PC-9 (cell line): Measurements from ENCODE around the gene ZFPL1. TPM values are rescaled to one million over a fixed set of nuclear protein-coding genes. Genes with fewer than 3 reads are reported as not detected.

Source experiments
- BruUV-seq: library from RNA; stranded (reverse); fragments of 400-500 nt; replicated peaks from 2 replicates; lab custom pipeline; 2021; lab: Mats Ljungman, UMichigan
- CTCF ChIA-PET: fragments of 300-600 bp; sonication (Branson Sonifier 250); formaldehyde crosslinking; loops from one replicate; lab custom pipeline; 2022; ENCODE audit warnings: antibody characterized with exemption; lab: Charles Lee
- POLR2A ChIA-PET: fragments of 300-600 bp; sonication (Branson Sonifier 250); formaldehyde crosslinking; loops from one replicate; lab custom pipeline; 2022; ENCODE audit warnings: antibody characterized with exemption; ENCODE audit not compliant: unreplicated experiment; lab: Charles Lee
- DNase-seq, 2 experiments: peaks; one replicate each; pipeline versions ENCODE4 v3.0.0 to v3.0.0-alpha.2; 2015 to 2022; ENCODE audit warnings: mixed read lengths in 1 of 2
- H2AFZ ChIP-seq: fragments of 200-600 bp; sonication (generic); 2 replicates; pipeline ENCODE4 v1.8.1; 2017; ENCODE audit warnings: antibody characterized with exemption
- H3F3A ChIP-seq: fragments of 200-600 bp; sonication (generic); 2 replicates; pipeline ENCODE4 v1.8.1; 2017; ENCODE audit warnings: antibody characterized with exemption, mild to moderate bottlenecking, low read depth; ENCODE audit not compliant: insufficient read depth
- H3K27ac ChIP-seq: fragments of 200-600 bp; sonication (generic); 2 replicates; pipeline ENCODE4 v1.6.1; 2016; ENCODE audit warnings: mixed run types
- H3K27me3 ChIP-seq: fragments of 200-600 bp; sonication (generic); 2 replicates; pipeline ENCODE4 v1.6.1; 2016; ENCODE audit warnings: low read depth, mixed run types; ENCODE audit not compliant: insufficient read depth
- H3K36me3 ChIP-seq: fragments of 200-600 bp; sonication (generic); 2 replicates; pipeline ENCODE4 v1.6.1; 2016; ENCODE audit warnings: low read depth, mixed run types
- H3K4me1 ChIP-seq: fragments of 200-600 bp; sonication (generic); replicated peaks from 2 replicates; pipeline ENCODE4 v1.6.1; 2016; ENCODE audit warnings: mixed run types; ENCODE audit not compliant: insufficient read depth
- H3K4me2 ChIP-seq: fragments of 200-600 bp; sonication (generic); 2 replicates; pipeline ENCODE4 v1.6.1; 2017; ENCODE audit warnings: mixed run types
- H3K4me3 ChIP-seq: fragments of 200-600 bp; sonication (generic); 2 replicates; pipeline ENCODE4 v1.6.1; 2016; ENCODE audit warnings: mixed run types
- H3K79me2 ChIP-seq: fragments of 200-600 bp; sonication (generic); 2 replicates; pipeline ENCODE4 v1.6.1; 2017; ENCODE audit warnings: low read depth, mixed run types
- H3K9me2 ChIP-seq: fragments of 200-600 bp; sonication (generic); 2 replicates; pipeline ENCODE4 v1.8.1; 2017; ENCODE audit warnings: mild to moderate bottlenecking; ENCODE audit not compliant: insufficient read depth
- H3K9me3 ChIP-seq: fragments of 200-600 bp; sonication (generic); 2 replicates; pipeline ENCODE4 v1.8.1; 2016; ENCODE audit warnings: low read depth; ENCODE audit not compliant: insufficient read depth
- H4K20me1 ChIP-seq: fragments of 200-600 bp; sonication (generic); 2 replicates; pipeline ENCODE4 v1.8.1; 2017; ENCODE audit not compliant: insufficient read depth
- EZH2 ChIP-seq: fragments of 200-600 bp; sonication (generic); IDR thresholded peaks from 2 replicates; pipeline ENCODE4 v1.8.0; 2017; ENCODE audit warnings: antibody characterized with exemption, low read depth
- intact Hi-C: fragments of 100-400 bp; cut with micrococcal nuclease; formaldehyde crosslinking; loops from one replicate; pipeline ENCODE4 v1.10.0; 2022; ENCODE audit not compliant: unreplicated experiment
- total RNA-seq: library from RNA; stranded (reverse); gene quantifications from 2 replicates; pipeline ENCODE4 v1.2.3, GENCODE V29; 2021
- TF ChIP-seq, protein P1 (sequence below): fragments of 200-600 bp; sonication (generic); conservative IDR thresholded peaks from 2 replicates; pipeline ENCODE4 v1.6.1; 2017; ENCODE audit warnings: mixed run types, antibody characterized with exemption, mild to moderate bottlenecking, moderate library complexity

The ZFPL1 gene
- total RNA-seq, 1 experiment from 2014 or later: 68.2 TPM

DNA sequence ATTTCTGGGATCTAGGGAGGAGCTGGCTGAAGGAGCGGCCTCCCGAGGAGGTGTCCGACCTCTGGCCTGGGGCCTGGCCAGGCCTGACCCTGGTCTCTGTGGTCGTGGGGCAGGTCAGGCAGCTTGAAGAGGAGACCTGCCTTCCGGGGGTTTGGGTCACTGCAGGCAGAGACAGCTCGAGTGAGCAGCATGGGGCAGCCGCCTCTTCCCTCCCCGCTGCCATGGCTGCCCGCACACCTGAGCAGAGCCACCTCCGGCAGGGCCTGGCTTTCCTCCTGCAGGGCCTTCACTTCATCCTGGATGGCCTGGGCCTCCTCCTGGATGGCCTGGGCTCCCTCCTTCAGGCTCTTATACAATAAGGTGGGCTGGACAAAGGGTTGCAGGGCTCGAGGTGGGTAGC is 17.7 kb upstream of the ZFPL1 start:
- intact Hi-C loops: no loop called here
- peak in 1 of 2 experiments; percentile 0 for DNase-seq
- ChIA-PET CTCF (no interaction called here), POLR2A (no interaction called here)
- Histone ChIP-seq H3F3A (no peaks in the 10 kb centered on the region), H2AFZ (no peak overlapping the region), H3K4me2 (no peak overlapping the region), H3K36me3 (no peaks in the 10 kb centered on the region), H3K27ac (no peak overlapping the region), H3K27me3 (no peaks in the 10 kb centered on the region), H3K4me3 (no peak overlapping the region), H3K79me2 (no peaks in the 10 kb centered on the region), H3K4me1 (no peaks in the 10 kb centered on the region), H3K9me2 (no peaks in the 10 kb centered on the region), H3K9me3 (no peaks in the 10 kb centered on the region), H4K20me1 (no peaks in the 10 kb centered on the region)
- BruUV-seq: no TSS peak
- TF ChIP-seq, protein P1, sequence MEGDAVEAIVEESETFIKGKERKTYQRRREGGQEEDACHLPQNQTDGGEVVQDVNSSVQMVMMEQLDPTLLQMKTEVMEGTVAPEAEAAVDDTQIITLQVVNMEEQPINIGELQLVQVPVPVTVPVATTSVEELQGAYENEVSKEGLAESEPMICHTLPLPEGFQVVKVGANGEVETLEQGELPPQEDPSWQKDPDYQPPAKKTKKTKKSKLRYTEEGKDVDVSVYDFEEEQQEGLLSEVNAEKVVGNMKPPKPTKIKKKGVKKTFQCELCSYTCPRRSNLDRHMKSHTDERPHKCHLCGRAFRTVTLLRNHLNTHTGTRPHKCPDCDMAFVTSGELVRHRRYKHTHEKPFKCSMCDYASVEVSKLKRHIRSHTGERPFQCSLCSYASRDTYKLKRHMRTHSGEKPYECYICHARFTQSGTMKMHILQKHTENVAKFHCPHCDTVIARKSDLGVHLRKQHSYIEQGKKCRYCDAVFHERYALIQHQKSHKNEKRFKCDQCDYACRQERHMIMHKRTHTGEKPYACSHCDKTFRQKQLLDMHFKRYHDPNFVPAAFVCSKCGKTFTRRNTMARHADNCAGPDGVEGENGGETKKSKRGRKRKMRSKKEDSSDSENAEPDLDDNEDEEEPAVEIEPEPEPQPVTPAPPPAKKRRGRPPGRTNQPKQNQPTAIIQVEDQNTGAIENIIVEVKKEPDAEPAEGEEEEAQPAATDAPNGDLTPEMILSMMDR: no peak
- TF ChIP-seq EZH2: no peak

DNA sequence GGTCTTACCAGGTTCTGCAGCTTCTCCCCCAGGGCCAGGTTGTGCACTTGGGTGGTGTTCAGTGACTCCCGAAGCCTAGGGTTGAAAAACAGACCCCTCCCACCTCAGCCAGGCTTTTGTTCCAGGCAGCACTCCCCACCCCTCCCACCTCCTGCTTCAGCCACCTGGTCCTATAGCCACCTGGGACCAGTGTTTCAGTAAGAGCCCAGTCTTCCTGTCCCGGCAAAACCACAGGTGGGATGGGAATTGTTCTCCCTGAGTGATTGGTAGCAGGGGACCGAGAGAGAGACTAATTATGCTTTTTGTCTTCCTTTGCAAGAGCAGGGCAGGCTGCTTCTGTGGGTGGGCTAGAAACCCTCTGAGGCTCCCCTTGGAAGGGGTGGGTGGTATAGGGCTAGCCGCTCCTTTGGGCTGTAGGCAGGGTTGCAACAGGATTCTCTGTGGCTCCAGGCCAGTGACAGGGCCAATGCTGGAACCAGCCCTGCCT is 17.2 kb upstream of the ZFPL1 start:
- no TSS peak for BruUV-seq
- no peaks in the 10 kb centered on the region for H3K9me2 ChIP-seq
- ChIA-PET CTCF (no interaction called here), POLR2A (interaction anchor here (0.6 kb wide), 1 partner anchor 11 kb away, joined by 5 read pairs; no protein-coding TSS in a partner anchor)
- no peak overlapping the region for H2AFZ ChIP-seq
- H3K4me3 ChIP-seq: no peak overlapping the region
- no peaks in the 10 kb centered on the region for H4K20me1 ChIP-seq
- no peak for DNase-seq
- no peaks in the 10 kb centered on the region for H3K79me2 ChIP-seq
- no peak overlapping the region for H3K4me2 ChIP-seq
- H3K4me1 ChIP-seq: no peaks in the 10 kb centered on the region
- TF ChIP-seq, protein P1: no peak
- TF ChIP-seq EZH2: no peak
- H3K27me3 ChIP-seq: no peaks in the 10 kb centered on the region
- H3K27ac ChIP-seq: no peak overlapping the region
- no peaks in the 10 kb centered on the region for H3K36me3 ChIP-seq
- no peaks in the 10 kb centered on the region for H3F3A ChIP-seq
- intact Hi-C loops: no loop called here
- H3K9me3 ChIP-seq: no peaks in the 10 kb centered on the region

DNA sequence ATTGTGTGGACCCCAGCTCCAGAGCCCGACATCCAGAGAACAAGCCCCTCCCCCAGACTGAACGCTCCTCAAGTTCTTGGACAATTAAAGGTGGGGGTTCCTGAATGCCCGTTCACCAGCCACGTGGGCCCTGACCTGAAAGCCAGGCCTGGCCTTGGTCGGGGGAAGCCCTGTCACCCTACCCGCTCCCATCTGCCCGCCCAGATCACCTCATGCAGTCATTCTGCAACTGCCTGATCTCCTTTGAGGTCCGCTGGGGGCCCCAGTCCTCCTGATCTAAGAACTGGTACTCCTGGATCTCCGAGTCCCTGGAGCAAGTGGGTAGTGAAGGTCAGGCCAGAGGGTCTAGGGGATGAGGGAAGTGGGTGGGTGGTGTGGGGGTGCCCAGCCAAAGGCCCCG is 16.6 kb upstream of the ZFPL1 start:
- intact Hi-C loops: no loop called here
- BruUV-seq: no TSS peak
- no peaks in the 10 kb centered on the region for H3K9me3 ChIP-seq
- no peak overlapping the region for H3K27ac ChIP-seq
- no peak overlapping the region for H3K4me3 ChIP-seq
- H3K79me2 ChIP-seq: no peaks in the 10 kb centered on the region
- H3K4me1 ChIP-seq: no peaks in the 10 kb centered on the region
- H4K20me1 ChIP-seq: no peaks in the 10 kb centered on the region
- H3K4me2 ChIP-seq: no peak overlapping the region
- H3K27me3 ChIP-seq: no peaks in the 10 kb centered on the region
- CTCF ChIA-PET: no interaction called here
- no peak overlapping the region for H2AFZ ChIP-seq
- H3K36me3 ChIP-seq: no peaks in the 10 kb centered on the region
- H3K9me2 ChIP-seq: no peaks in the 10 kb centered on the region
- TF ChIP-seq EZH2: no peak
- TF ChIP-seq, protein P1: no peak
- no peak for DNase-seq
- no peaks in the 10 kb centered on the region for H3F3A ChIP-seq
- POLR2A ChIA-PET: no interaction called here
